SK-N-SH (cell line): ENCODE measurements around the gene MACROD2.

Experiments
- GABPA ChIP-seq: IDR thresholded peaks from 2 replicates; pipeline ENCODE4 v1.4.0; 2012; ENCODE audit warnings: low read depth, mild to moderate bottlenecking
- SIN3A ChIP-seq: IDR thresholded peaks from 2 replicates; pipeline ENCODE4 v1.6.1; 2012; ENCODE audit warnings: low read depth, mild to moderate bottlenecking, low read length, moderate library complexity, borderline replicate concordance

- TF ChIP-seq GABPA (no peak), SIN3A (no peak)
Observed at GRCh38 chr20:15838466-15838865, 1843.2 kb downstream of the MACROD2 start.
